T-helper 2 cell (primary cell): ENCODE results near the gene TTC23.
"Not testable (repeated sequence)": the region's sequence is repeated elsewhere in the genome, so short reads cannot be mapped to it uniquely, and the experiment has no call there.

Experiments
- DNase-seq, 5 experiments: peaks; one replicate each; pipeline versions ENCODE4 v3.0.0 to v3.0.0-alpha.2; 2012 to 2022

Gene TTC23

GRCh38 chr15:99118258-99118632 is 131.1 kb downstream of the TTC23 start:
- no peak for DNase-seq

- no peak for DNase-seq
Measured at GRCh38 chr15:99117563-99118257, 131.7 kb downstream of the TTC23 start.

GRCh38 chr15:99117111-99117510 is 132.3 kb downstream of the TTC23 start:
- no peak for DNase-seq

- no peak for DNase-seq
Measured at GRCh38 chr15:99115300-99116215, 133.8 kb downstream of the TTC23 start.

DNA sequence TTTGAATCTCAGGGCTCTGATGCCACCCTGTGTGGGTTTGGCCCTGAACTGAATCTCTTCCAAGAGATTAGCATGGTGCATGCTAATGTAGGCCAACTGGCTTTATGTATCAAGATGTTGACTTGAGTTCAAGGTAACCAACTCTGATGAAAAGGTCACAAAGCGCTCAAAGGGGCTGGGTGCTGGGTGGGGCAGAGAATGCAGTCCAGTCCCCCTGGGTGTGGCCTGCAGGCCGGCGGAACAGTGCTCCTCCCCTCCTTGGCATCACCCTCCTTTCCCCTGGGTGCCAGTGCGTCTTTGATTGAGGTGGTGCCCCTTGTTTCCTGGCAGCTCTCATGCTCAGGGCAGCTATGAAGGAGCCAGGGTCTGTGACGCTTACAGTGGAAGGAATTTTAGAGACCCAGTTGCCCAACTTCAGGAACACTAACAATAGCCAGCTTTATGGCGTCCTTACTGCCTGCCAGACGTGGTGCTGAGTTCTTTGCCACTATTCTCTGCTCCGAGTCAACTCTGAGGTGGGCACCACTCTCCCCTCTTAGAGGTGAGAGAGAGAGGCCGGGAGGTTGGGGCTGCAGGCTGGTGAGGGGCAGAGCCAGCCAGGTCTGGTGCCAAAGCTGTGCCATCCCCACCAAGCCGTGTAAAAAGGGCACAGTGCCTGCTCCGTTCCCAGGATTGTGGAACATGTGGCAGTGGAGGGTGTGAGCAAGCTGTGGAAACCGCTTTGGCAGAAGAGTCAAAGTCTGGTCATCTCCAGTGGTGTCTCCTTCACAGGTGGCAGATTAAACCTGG is 134.7 kb downstream of the TTC23 start:
- DNase-seq, result no peak

DNA sequence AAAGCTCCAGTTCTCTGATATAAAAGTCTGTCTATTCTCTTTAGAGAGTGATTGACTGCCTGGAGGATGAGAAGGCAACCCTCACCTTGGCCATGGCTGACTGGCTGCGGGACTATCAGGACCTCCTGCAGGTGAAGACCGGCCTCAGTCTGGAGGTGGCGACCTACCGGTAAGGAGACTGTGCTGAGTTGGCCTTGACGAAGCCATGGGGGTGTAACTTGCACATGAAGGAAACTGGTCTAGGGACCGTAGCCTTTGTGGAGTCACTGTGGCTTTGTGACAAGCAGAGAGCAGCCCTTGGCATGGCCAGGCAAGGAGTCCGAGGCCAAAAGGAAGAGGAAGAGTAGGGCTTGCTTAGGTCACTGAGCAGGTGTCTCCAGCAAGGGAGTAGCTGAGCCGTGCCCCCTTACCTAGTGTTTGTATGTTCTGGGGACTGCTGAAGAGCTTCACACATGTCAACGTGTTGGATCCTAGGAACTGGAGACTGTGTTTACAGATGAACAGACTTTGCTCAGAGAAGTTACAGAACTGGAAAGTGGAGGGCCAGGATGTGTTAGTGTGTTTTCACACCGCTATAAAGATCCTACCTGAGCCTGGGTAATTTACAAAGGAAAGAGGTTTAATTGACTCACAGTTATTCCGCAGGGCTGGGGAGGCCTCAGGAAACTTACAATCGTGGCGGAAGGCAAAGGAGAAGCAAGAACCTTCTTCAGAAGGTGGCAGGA is 135.7 kb downstream of the TTC23 start:
- no peak for DNase-seq

- DNase-seq, result not testable (repeated sequence)
Measured at GRCh38 chr15:99111641-99112040, 137.7 kb downstream of the TTC23 start.

DNA sequence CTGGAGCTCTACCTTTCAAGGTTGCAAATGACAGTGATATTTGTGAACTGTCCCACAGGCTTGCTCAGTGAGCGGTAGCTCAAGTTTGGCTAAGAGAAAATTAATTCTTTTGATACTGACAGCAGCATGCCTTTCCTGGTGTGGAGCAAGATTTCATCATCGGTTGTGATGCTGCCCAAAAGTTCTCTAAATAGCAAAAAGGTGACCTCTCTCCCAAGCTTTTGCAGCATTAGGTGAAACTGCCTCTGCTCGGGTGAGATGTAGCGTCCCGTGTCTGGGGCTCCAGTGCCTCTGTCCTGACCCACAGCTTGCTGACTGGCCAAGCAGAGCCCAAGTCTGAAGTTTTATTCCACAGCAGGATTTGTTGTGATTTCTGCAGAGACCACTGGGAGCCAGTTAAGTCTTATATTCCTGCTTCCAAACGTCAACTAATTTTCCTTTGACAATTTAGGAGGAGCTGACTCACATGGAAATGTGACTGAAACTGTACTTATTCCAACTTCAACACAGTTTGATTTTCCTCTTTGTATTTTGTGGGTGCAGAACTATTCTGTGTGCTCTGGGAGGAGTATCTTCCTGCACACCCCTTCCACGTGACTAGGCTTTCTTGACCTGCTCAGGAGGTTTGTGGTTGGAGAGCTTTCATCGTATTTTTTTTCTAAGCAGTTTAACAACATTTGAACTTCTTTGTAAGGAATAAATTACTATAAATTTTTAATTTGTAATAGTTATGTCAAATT is 138.6 kb downstream of the TTC23 start:
- no peak for DNase-seq

- DNase-seq, result no peak
Measured at GRCh38 chr15:99110093-99110492, 139.3 kb downstream of the TTC23 start.

DNA sequence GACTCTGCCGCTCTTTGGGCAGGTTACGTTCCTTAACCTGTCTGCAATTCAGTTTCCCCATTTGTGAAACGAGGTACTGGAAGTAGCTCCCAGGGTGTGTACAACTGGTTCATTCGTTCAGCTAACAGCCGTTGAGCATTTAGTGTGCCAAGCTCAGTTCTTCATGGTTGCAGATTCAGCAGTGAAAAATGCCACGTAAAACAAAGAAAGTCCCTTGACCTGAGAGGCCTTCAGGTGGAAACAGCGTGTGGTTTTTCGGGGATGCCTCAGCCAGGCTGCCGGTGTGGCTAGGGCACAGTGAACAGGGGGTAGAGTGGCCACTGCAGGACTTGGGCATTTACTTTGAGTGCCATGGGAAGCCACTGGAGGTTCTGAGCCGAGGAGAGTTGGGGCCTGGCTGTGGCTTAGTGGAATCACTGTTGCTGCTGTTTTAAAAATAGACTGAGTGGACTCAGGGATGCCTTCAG is 139.8 kb downstream of the TTC23 start:
- no peak for DNase-seq

DNA sequence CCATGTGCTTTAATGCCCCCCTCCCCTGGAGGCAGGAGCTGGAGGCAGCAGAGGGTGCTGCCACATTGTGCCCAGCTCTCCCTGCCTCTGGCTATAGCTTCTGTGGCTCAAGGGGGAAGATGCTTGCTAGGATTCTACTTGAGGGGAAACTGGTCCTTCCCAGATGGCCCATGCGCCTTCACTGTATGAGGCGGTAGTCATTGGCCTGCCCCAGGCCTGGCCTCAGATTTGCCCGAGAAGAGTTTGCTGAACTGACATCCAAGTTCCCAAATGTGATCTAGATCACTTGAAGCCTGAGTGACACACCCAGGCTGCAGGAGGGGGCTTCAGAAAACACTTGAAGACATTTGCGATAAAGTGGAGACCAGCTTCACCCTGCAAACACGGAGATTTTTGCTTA is 140.4 kb downstream of the TTC23 start:
- no peak for DNase-seq

DNA sequence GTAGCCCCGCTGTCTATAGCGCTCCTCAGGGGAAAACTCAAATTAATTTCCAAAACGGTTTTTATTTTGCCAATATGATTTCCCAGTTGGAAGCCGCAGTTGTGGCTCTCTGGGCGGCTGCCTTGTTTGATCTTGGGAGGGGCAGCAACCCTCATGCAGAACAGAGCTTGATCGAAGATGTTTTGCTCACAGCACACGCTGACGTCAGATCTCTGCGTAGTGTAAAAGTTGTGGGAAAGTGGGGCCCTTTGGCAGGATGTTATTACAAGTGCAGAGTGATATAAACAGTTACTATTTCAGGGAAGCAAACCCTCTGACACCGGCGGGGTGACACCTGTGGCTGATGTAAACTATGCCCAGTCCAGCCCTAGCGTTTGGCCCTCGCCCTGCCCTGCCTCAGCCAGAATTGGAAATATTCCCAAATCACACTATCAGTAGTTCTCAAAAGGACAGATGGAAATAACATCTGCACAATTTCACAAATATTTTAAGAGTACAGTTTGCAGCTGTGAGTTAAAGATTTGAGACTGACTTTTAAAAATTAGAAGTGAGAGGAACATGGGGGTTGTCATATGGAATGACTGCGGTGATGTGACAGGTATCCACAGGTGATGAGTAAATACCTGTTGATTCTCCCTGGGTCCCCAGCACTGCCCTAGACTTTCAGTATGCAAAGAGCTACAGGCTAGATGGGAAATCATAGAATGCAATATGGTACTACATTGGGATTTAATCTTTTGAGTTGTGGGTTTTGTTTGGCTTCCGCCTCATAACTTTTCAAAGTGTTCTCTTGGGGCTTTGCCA is 142.8 kb downstream of the TTC23 start:
- DNase-seq, result peak in 2 of 5 experiments; percentile 35 to 38

DNA sequence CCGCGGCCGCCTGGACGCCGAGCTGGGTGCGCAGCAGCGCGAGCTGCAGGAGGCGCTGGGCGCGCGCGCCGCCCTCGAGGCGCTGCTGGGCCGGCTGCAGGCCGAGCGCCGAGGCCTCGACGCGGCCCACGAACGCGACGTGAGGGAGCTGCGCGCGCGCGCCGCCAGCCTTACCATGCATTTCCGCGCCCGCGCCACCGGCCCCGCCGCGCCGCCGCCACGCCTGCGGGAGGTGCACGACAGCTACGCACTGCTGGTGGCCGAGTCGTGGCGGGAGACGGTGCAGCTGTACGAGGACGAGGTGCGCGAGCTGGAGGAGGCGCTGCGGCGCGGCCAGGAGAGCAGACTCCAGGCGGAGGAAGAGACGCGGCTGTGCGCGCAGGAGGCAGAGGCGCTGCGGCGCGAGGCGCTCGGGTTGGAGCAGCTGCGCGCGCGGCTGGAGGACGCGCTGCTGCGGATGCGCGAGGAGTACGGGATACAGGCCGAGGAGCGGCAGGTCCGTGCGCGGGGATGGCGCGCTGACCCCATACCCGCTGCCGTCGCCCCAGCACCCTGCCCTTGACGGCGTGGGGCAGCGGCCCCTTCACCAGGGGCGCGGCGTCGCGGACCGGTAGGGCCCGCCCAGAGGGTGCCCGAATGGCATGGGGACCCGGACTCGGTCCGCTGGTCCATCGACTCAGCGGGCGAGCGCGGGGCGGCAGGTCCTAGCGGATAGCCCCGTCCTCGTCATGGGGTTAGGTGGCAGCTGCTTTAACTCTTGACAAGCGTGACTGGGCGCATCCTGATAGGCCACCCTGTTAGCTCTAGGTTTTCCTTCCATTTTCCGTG is 143.7 kb downstream of the TTC23 start:
- DNase-seq, result peak in 2 of 5 experiments; percentile 25 to 68

GRCh38 chr15:99104788-99105513 is 144.4 kb downstream of the TTC23 start, which contains the start of gene SYNM:
SYNM (plus strand) TSS chr15:99105080; CDS start chr15:99105200, 120 bp downstream.
- peak in 1 of 5 experiments; percentile 23 for DNase-seq

- DNase-seq, result no peak
Measured at GRCh38 chr15:99103279-99103678, 146.1 kb downstream of the TTC23 start.

- DNase-seq, result no peak
Measured at GRCh38 chr15:99102332-99103235, 146.8 kb downstream of the TTC23 start.

DNA sequence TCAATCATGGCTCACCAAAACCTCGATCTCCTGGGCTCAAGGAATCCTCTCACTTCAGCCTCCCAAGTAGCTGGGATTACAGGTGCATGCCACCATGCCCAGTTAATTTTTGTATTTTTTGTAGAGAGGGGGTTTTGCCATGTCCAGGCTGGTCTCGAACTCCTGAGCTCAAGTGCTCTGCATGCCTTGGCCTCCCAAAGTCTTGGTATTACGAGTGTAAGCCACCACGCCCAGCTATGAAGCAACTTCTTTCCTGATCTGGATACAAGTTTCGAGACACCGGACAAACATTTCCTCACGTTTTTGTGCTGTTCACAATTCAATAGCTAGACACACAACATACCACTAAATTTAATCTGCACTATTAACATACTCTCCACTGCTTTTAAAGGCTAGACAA is 147.9 kb downstream of the TTC23 start:
- DNase-seq, result no peak
